Measurements from ENCODE around the gene EREG.
"Not testable (repeated sequence)": the region's sequence is repeated elsewhere in the genome, so short reads cannot be mapped to it uniquely, and the experiment has no call there.

Gene EREG

GRCh38 chr4:74394476-74395136 is 29.7 kb downstream of the EREG start:
- H3K4me3 ChIP-seq (ENCODE audit: low read depth, low read length) = no peak overlapping the region
- TF ChIP-seq CTCF (conservative IDR thresholded peaks at IDR 0.05; ENCODE audit: low read depth, low read length) = no peak
- peak; percentile 68 for DNase-seq (ENCODE audit: low read depth)

- TF ChIP-seq CTCF (conservative IDR thresholded peaks at IDR 0.05; ENCODE audit: low read depth, low read length) = no peak
- no peak overlapping the region for H3K4me3 ChIP-seq (ENCODE audit: low read depth, low read length)
- DNase-seq (ENCODE audit: low read depth) = peak; percentile 67
Observed at GRCh38 chr4:74395633-74396032, 30.7 kb downstream of the EREG start.

- H3K4me3 ChIP-seq (ENCODE audit: low read depth, low read length) = no peak overlapping the region
- DNase-seq (ENCODE audit: low read depth) = no peak
- no peak for TF ChIP-seq CTCF (conservative IDR thresholded peaks at IDR 0.05; ENCODE audit: low read depth, low read length)
Observed at GRCh38 chr4:74397748-74398426, 32.9 kb downstream of the EREG start.

GRCh38 chr4:74398894-74399589 is 34.1 kb downstream of the EREG start:
- H3K4me3 ChIP-seq (ENCODE audit: low read depth, low read length); DNase-seq (ENCODE audit: low read depth): not testable (repeated sequence)

GRCh38 chr4:74400395-74400794 is 35.5 kb downstream of the EREG start:
- no peak for DNase-seq (ENCODE audit: low read depth)
- H3K4me3 ChIP-seq (ENCODE audit: low read depth, low read length) = no peak overlapping the region
- no peak for TF ChIP-seq CTCF (conservative IDR thresholded peaks at IDR 0.05; ENCODE audit: low read depth, low read length)

- no peak overlapping the region for H3K4me3 ChIP-seq (ENCODE audit: low read depth, low read length)
- no peak for DNase-seq (ENCODE audit: low read depth)
- TF ChIP-seq CTCF (conservative IDR thresholded peaks at IDR 0.05; ENCODE audit: low read depth, low read length) = no peak
Observed at GRCh38 chr4:74402692-74403456, 37.9 kb downstream of the EREG start.

GRCh38 chr4:74407891-74408290 is 42.9 kb downstream of the EREG start:
- no peak overlapping the region for H3K4me3 ChIP-seq (ENCODE audit: low read depth, low read length)
- TF ChIP-seq CTCF (conservative IDR thresholded peaks at IDR 0.05; ENCODE audit: low read depth, low read length) = no peak
- no peak for DNase-seq (ENCODE audit: low read depth)
